Measurements from ENCODE around the gene ARFGAP3. TPM values are rescaled to one million over a fixed set of nuclear protein-coding genes. Genes with fewer than 3 reads are reported as not detected.
A peak's percentile ranks its signal among the peaks of the same experiment; 100 is the strongest.

ARFGAP3 gene
- total RNA-seq, 4 donors from 2014 or later: 38.4 to 86.9 (median 47.5) TPM

DNA sequence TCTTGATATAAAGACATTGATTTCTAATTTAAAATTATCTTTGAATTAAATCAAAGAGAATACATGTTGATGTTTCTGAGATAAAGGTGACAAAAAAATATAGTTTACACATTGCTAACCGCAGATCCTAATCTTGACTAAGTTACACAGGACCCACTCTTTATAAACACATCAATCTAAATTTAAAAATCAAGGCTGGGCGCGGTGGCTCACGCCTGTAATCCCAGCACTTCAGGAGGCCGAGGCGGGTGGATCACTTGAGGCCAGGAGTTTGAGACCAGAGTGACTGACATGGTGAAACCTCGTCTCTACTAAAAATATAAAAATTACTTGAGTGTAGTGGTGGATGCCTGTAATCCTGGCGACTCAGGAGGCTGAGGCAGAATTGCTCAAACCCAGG, 1.9 kb downstream of the ARFGAP3 start:
- Histone ChIP-seq H3K9me3 (no peaks in the 10 kb centered on the region), H3K27ac (no peak overlapping the region), H3K36me3 (no peaks in the 10 kb centered on the region), H3K4me1 (peaks cover 0 to 5% of the 10 kb centered on the region in 2 donors), H3K4me3 (no peak overlapping the region), H3K27me3 (no peaks in the 10 kb centered on the region)
- DNase-seq: no peak
- no peak for TF ChIP-seq POLR2A (IDR thresholded peaks at IDR 0.05)
- intact Hi-C loops (cut with DNase I; ENCODE audit: low total_unique reads): no loop called here

DNA sequence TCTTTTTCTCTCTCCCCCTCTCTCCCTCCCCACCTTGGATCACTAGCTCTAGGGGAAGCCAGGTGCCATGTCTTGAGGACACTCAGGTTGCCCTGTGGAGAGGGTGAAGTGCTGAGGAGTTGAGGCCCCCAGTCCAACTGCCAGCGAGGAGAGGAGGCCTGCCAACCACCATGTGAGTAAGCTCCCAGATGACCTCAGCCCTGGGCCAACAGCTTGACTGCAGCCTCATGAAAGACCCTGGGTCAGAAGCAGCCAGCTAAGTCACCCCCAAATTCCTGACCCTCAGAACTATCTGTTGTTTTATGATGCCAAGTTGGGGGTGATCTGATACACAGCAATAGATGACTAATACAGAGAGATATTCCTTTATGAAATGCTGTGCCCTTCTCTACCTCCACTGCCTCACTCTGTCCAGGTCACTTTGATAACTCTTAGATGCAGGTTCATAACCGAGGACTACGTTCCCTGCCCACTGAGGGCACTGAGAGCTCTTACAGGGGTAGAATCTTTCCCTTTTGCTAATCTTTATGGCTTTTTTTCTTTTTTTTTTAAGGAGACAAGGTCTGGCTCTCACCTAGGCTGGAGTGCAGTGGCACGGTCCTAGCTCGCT, 8.0 kb downstream of the ARFGAP3 start:
- intact Hi-C loops (cut with DNase I; ENCODE audit: low total_unique reads): no loop called here
- Histone ChIP-seq H3K27ac (no peak overlapping the region), H3K9me3 (no peaks in the 10 kb centered on the region), H3K4me3 (no peak overlapping the region), H3K36me3 (no peaks in the 10 kb centered on the region), H3K27me3 (no peaks in the 10 kb centered on the region), H3K4me1 (no peaks in the 10 kb centered on the region)
- DNase-seq: no peak
- TF ChIP-seq POLR2A (IDR thresholded peaks at IDR 0.05): no peak
- TF ChIP-seq, protein P1, sequence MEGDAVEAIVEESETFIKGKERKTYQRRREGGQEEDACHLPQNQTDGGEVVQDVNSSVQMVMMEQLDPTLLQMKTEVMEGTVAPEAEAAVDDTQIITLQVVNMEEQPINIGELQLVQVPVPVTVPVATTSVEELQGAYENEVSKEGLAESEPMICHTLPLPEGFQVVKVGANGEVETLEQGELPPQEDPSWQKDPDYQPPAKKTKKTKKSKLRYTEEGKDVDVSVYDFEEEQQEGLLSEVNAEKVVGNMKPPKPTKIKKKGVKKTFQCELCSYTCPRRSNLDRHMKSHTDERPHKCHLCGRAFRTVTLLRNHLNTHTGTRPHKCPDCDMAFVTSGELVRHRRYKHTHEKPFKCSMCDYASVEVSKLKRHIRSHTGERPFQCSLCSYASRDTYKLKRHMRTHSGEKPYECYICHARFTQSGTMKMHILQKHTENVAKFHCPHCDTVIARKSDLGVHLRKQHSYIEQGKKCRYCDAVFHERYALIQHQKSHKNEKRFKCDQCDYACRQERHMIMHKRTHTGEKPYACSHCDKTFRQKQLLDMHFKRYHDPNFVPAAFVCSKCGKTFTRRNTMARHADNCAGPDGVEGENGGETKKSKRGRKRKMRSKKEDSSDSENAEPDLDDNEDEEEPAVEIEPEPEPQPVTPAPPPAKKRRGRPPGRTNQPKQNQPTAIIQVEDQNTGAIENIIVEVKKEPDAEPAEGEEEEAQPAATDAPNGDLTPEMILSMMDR (IDR thresholded peaks at IDR 0.05): no peak

GRCh38 chr22:42847110-42847509, 10.0 kb downstream of the ARFGAP3 start:
- Histone ChIP-seq H3K27me3 (no peaks in the 10 kb centered on the region), H3K36me3 (no peaks in the 10 kb centered on the region), H3K4me1 (no peaks in the 10 kb centered on the region), H3K27ac (no peak overlapping the region), H3K4me3 (no peak overlapping the region), H3K9me3 (no peaks in the 10 kb centered on the region)
- intact Hi-C loops (cut with DNase I; ENCODE audit: low total_unique reads): no loop called here
- TF ChIP-seq, protein P1 (IDR thresholded peaks at IDR 0.05): no peak
- no peak for TF ChIP-seq POLR2A (IDR thresholded peaks at IDR 0.05)
- no peak for DNase-seq

DNA sequence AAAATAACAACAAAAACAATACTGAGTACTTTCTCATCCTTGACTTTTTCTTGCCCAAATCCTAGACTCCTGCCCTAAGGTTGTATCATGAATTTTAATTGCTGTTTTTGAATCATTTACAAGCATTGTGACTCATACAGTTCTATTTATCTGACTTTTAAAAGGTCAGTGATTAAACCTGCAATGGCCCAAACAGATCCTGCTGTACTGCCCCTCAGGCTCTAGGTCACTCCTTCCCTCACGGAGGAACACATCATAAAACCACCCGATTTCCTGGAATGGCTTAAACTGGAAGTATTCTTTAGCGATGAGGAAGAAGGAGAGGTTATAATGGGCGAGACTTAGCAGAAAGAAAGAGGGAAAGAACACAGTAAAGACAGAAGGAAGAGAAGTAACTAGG, 12.3 kb downstream of the ARFGAP3 start:
- Histone ChIP-seq H3K9me3 (no peaks in the 10 kb centered on the region), H3K27ac (no peak overlapping the region), H3K4me1 (no peaks in the 10 kb centered on the region), H3K27me3 (no peaks in the 10 kb centered on the region), H3K36me3 (no peaks in the 10 kb centered on the region), H3K4me3 (no peak overlapping the region)
- TF ChIP-seq POLR2A (IDR thresholded peaks at IDR 0.05): no peak
- TF ChIP-seq, protein P1 (IDR thresholded peaks at IDR 0.05): no peak
- intact Hi-C loops (cut with DNase I; ENCODE audit: low total_unique reads): no loop called here
- no peak for DNase-seq

GRCh38 chr22:42842658-42843370, 14.3 kb downstream of the ARFGAP3 start:
- TF ChIP-seq, protein P1 (IDR thresholded peaks at IDR 0.05): no peak
- TF ChIP-seq POLR2A (IDR thresholded peaks at IDR 0.05): no peak
- intact Hi-C loops (cut with DNase I; ENCODE audit: low total_unique reads): no loop called here

More at GRCh38 chr22:42842658-42843370, 14.3 kb downstream of the ARFGAP3 start:
- Histone ChIP-seq H3K27ac (no peak overlapping the region), H3K9me3 (no peaks in the 10 kb centered on the region), H3K27me3 (no peaks in the 10 kb centered on the region), H3K4me1 (no peaks in the 10 kb centered on the region), H3K36me3 (no peaks in the 10 kb centered on the region), H3K4me3 (no peak overlapping the region)
- peak in 1 of 2 donors; percentile 1 for DNase-seq
